Melanocyte of skin (primary cell): Measurements from ENCODE around the gene SF3A2. TPM values are rescaled to one million over a fixed set of nuclear protein-coding genes. Genes with fewer than 3 reads are reported as not detected.

Experiments used
- small RNA-seq, 2 donors: library from RNA; depleted of rRNA; stranded (forward); fragments of <200 nt; gene quantifications; one replicate each; pipeline ENCODE3, GENCODE V24; 2012
- total RNA-seq, 2 donors: library from RNA; depleted of rRNA; stranded (reverse); fragments of >200 nt; gene quantifications; 2 replicates each; pipeline ENCODE4 v1.2.3, GENCODE V29; 2012

Gene SF3A2
- total RNA-seq = 10 to 100 TPM; 19.3 to 42.3 TPM

GRCh38 chr19:2236314-2237050 is at the start of gene SF3A2, which contains the start of gene PLEKHJ1:
SF3A2 (plus strand) TSS chr19:2236824; CDS start chr19:2243419, 6,595 bp downstream.
PLEKHJ1 (minus strand) TSS chr19:2236329; CDS start chr19:2236248, 81 bp downstream.

GRCh38 chr19:2249010-2249866 is 12.6 kb downstream of the SF3A2 start, which contains the start of gene AMH:
AMH (plus strand) TSS chr19:2249323; CDS start chr19:2249333, 10 bp downstream.

GRCh38 chr19:2255982-2256685 is 19.5 kb downstream of the SF3A2 start, which contains the start of gene JSRP1:
JSRP1 (minus strand) TSS chr19:2256417; CDS start chr19:2255314, 1,103 bp downstream.

GRCh38 chr19:2282062-2282861 is 45.6 kb downstream of the SF3A2 start, which contains the start of gene PEAK3:
PEAK3 (minus strand) TSS chr19:2282175; CDS start chr19:2280931, 1,244 bp downstream.

Small RNA genes lying within 50 kb of the gene (small RNA-seq; reads per million reads assigned to genes)
- gene MIR1227 = 0 reads per million in 2 donors

Other genes with a start within 250 kb of the SF3A2 start
- gene BTBD2, start 221.1 kb upstream of the SF3A2 start, total RNA-seq = 10 to 100 TPM; 54.0 to 55.9 TPM
- 10 to 100 TPM; 40.6 to 42.3 TPM for gene MKNK2, start 185.6 kb upstream of the SF3A2 start, total RNA-seq
- gene MOB3A, start 140.5 kb upstream of the SF3A2 start, total RNA-seq = 10 to 100 TPM; 16.2 to 22.3 TPM
- gene IZUMO4, start 139.9 kb upstream of the SF3A2 start, total RNA-seq = under 1 TPM in 1 of 2 donors, not detected in 1; 0.69 TPM
- gene AP3D1, start 85.3 kb upstream of the SF3A2 start, total RNA-seq = 100 to 1,000 TPM; 114 to 163 TPM
- gene DOT1L, start 72.9 kb upstream of the SF3A2 start, total RNA-seq = 1 to 10 TPM; 5.2 to 8.0 TPM
- 10 to 100 TPM; 29.3 to 46.0 TPM for gene PLEKHJ1, start 495 bp upstream of the SF3A2 start, total RNA-seq
- gene AMH, start 12.5 kb downstream of the SF3A2 start, total RNA-seq = under 1 TPM; 0.33 to 0.34 TPM
- not detected for gene JSRP1, start 19.6 kb downstream of the SF3A2 start, total RNA-seq
- not detected for gene PEAK3, start 45.4 kb downstream of the SF3A2 start, total RNA-seq
- gene LINGO3, start 71.3 kb downstream of the SF3A2 start, total RNA-seq = under 1 TPM in 1 of 2 donors, not detected in 1; under 0.01 TPM
- 100 to 1,000 TPM in 1 of 2 donors, 10 to 100 TPM in 1; 69.9 to 128 TPM for gene LSM7, start 91.8 kb downstream of the SF3A2 start, total RNA-seq
- 10 to 100 TPM; 22.0 to 22.4 TPM for gene SPPL2B, start 91.9 kb downstream of the SF3A2 start, total RNA-seq
- not detected for gene TMPRSS9, start 123.4 kb downstream of the SF3A2 start, total RNA-seq
- gene TIMM13, start 190.8 kb downstream of the SF3A2 start, total RNA-seq = 10 to 100 TPM; 26.5 to 45.0 TPM
- 10 to 100 TPM; 18.9 to 75.6 TPM for gene LMNB2, start 220.1 kb downstream of the SF3A2 start, total RNA-seq
- 10 to 100 TPM in 1 of 2 donors, 1 to 10 TPM in 1; 8.3 to 11.4 TPM for gene GADD45B, start 239.3 kb downstream of the SF3A2 start, total RNA-seq